ENCODE measurements around the gene SLC37A1. TPM values are rescaled to one million over a fixed set of nuclear protein-coding genes. Genes with fewer than 3 reads are reported as not detected.

The SLC37A1 gene
- total and polyA plus RNA-seq, 9 donors = 2.2 to 6.9 (median 2.9) TPM

GRCh38 chr21:42590431-42591131 is 76.9 kb downstream of the SLC37A1 start:
- no peaks in the 10 kb centered on the region for H3K9me3 ChIP-seq (replicated peaks; ENCODE audit: control insufficient read depth, low read depth, low read length)
- H3K27me3 ChIP-seq (ENCODE audit: control insufficient read depth, insufficient read depth, low read length) = peaks cover 7% of the 10 kb centered on the region
- H3K27ac ChIP-seq (ENCODE audit: low read length) = no peak overlapping the region
- no peak for DNase-seq
- no peaks in the 10 kb centered on the region for H3K36me3 ChIP-seq (ENCODE audit: control insufficient read depth, insufficient read depth, low read length)
- 40% methylated on average over 20 of the region's 20 CpGs for whole genome bisulfite sequencing (ENCODE audit: insufficient coverage)
- H3K4me1 ChIP-seq (ENCODE audit: control insufficient read depth, insufficient read depth, low read length) = peaks cover 12% of the 10 kb centered on the region
- no peak overlapping the region for H3K4me3 ChIP-seq (ENCODE audit: low read length)

GRCh38 chr21:42591170-42591869 is 77.7 kb downstream of the SLC37A1 start:
- WGBS (ENCODE audit: insufficient coverage) = 82% methylated on average over 4 of the region's 18 CpGs
- peaks cover 12% of the 10 kb centered on the region for H3K4me1 ChIP-seq (ENCODE audit: control insufficient read depth, insufficient read depth, low read length)
- no peak overlapping the region for H3K27ac ChIP-seq (ENCODE audit: low read length)
- H3K27me3 ChIP-seq (ENCODE audit: control insufficient read depth, insufficient read depth, low read length) = peaks cover 7% of the 10 kb centered on the region
- H3K4me3 ChIP-seq (ENCODE audit: low read length) = no peak overlapping the region
- no peak for DNase-seq
- no peaks in the 10 kb centered on the region for H3K9me3 ChIP-seq (replicated peaks; ENCODE audit: control insufficient read depth, low read depth, low read length)
- no peaks in the 10 kb centered on the region for H3K36me3 ChIP-seq (ENCODE audit: control insufficient read depth, insufficient read depth, low read length)

GRCh38 chr21:42592156-42592820 is 78.6 kb downstream of the SLC37A1 start:
- Histone ChIP-seq H3K9me3 (replicated peaks; ENCODE audit: control insufficient read depth, low read depth, low read length) (no peaks in the 10 kb centered on the region), H3K27me3 (ENCODE audit: control insufficient read depth, insufficient read depth, low read length) (peaks cover 7% of the 10 kb centered on the region), H3K36me3 (ENCODE audit: control insufficient read depth, insufficient read depth, low read length) (no peaks in the 10 kb centered on the region), H3K4me1 (ENCODE audit: control insufficient read depth, insufficient read depth, low read length) (peaks cover 12% of the 10 kb centered on the region), H3K27ac (ENCODE audit: low read length) (no peak overlapping the region), H3K4me3 (ENCODE audit: low read length) (no peak overlapping the region)
- DNase-seq = no peak
- WGBS (ENCODE audit: insufficient coverage) = 81% methylated on average over 17 of the region's 19 CpGs

- peaks cover 7% of the 10 kb centered on the region for H3K27me3 ChIP-seq (ENCODE audit: control insufficient read depth, insufficient read depth, low read length)
- DNase-seq = peak; percentile 80
- peaks cover 8% of the 10 kb centered on the region for H3K9me3 ChIP-seq (replicated peaks; ENCODE audit: control insufficient read depth, low read depth, low read length)
- no peaks in the 10 kb centered on the region for H3K36me3 ChIP-seq (ENCODE audit: control insufficient read depth, insufficient read depth, low read length)
- H3K4me3 ChIP-seq (ENCODE audit: low read length) = no peak overlapping the region
- 23% methylated on average over 20 of the region's 33 CpGs for WGBS (ENCODE audit: insufficient coverage)
- H3K27ac ChIP-seq (ENCODE audit: low read length) = no peak overlapping the region
- H3K4me1 ChIP-seq (ENCODE audit: control insufficient read depth, insufficient read depth, low read length) = peaks cover 12% of the 10 kb centered on the region
Measured at GRCh38 chr21:42593007-42593814, 79.6 kb downstream of the SLC37A1 start.

GRCh38 chr21:42594616-42595282 is 81.1 kb downstream of the SLC37A1 start:
- Histone ChIP-seq H3K9me3 (replicated peaks; ENCODE audit: control insufficient read depth, low read depth, low read length) (peaks cover 8% of the 10 kb centered on the region), H3K27ac (ENCODE audit: low read length) (no peak overlapping the region), H3K36me3 (ENCODE audit: control insufficient read depth, insufficient read depth, low read length) (no peaks in the 10 kb centered on the region), H3K4me3 (ENCODE audit: low read length) (no peak overlapping the region), H3K4me1 (ENCODE audit: control insufficient read depth, insufficient read depth, low read length) (peaks cover 12% of the 10 kb centered on the region), H3K27me3 (ENCODE audit: control insufficient read depth, insufficient read depth, low read length) (peaks cover 7% of the 10 kb centered on the region)
- no peak for DNase-seq
- WGBS (ENCODE audit: insufficient coverage) = 70% methylated on average over 10 of the region's 17 CpGs

- 82% methylated on average over 19 of the region's 25 CpGs for WGBS (ENCODE audit: insufficient coverage)
- Histone ChIP-seq H3K36me3 (ENCODE audit: control insufficient read depth, insufficient read depth, low read length) (no peaks in the 10 kb centered on the region), H3K4me3 (ENCODE audit: low read length) (no peak overlapping the region), H3K4me1 (ENCODE audit: control insufficient read depth, insufficient read depth, low read length) (peaks cover 12% of the 10 kb centered on the region), H3K27me3 (ENCODE audit: control insufficient read depth, insufficient read depth, low read length) (peaks cover 7% of the 10 kb centered on the region), H3K9me3 (replicated peaks; ENCODE audit: control insufficient read depth, low read depth, low read length) (peaks cover 8% of the 10 kb centered on the region), H3K27ac (ENCODE audit: low read length) (no peak overlapping the region)
- DNase-seq = no peak
Measured at GRCh38 chr21:42595283-42596187, 81.9 kb downstream of the SLC37A1 start.

- Histone ChIP-seq H3K4me1 (ENCODE audit: control insufficient read depth, insufficient read depth, low read length) (peaks cover 12% of the 10 kb centered on the region), H3K9me3 (replicated peaks; ENCODE audit: control insufficient read depth, low read depth, low read length) (peaks cover 8% of the 10 kb centered on the region), H3K27me3 (ENCODE audit: control insufficient read depth, insufficient read depth, low read length) (peaks cover 7% of the 10 kb centered on the region), H3K4me3 (ENCODE audit: low read length) (no peak overlapping the region), H3K36me3 (ENCODE audit: control insufficient read depth, insufficient read depth, low read length) (no peaks in the 10 kb centered on the region), H3K27ac (ENCODE audit: low read length) (no peak overlapping the region)
- no peak for DNase-seq
- WGBS (ENCODE audit: insufficient coverage) = 93% methylated on average over 2 of the region's 2 CpGs
Measured at GRCh38 chr21:42596657-42597056, 83.0 kb downstream of the SLC37A1 start.

GRCh38 chr21:42597487-42598158 is 84.0 kb downstream of the SLC37A1 start:
- Histone ChIP-seq H3K36me3 (ENCODE audit: control insufficient read depth, insufficient read depth, low read length) (no peaks in the 10 kb centered on the region), H3K9me3 (replicated peaks; ENCODE audit: control insufficient read depth, low read depth, low read length) (peaks cover 8% of the 10 kb centered on the region), H3K4me3 (ENCODE audit: low read length) (no peak overlapping the region), H3K4me1 (ENCODE audit: control insufficient read depth, insufficient read depth, low read length) (peaks cover 12% of the 10 kb centered on the region), H3K27me3 (ENCODE audit: control insufficient read depth, insufficient read depth, low read length) (peaks cover 2% of the 10 kb centered on the region), H3K27ac (ENCODE audit: low read length) (no peak overlapping the region)
- 90% methylated on average over 1 of the region's 11 CpGs for WGBS (ENCODE audit: insufficient coverage)
- no peak for DNase-seq

Measured in muscle of leg (tissue), 11 donors.